Effector CD8-positive, alpha-beta T cell (primary cell): ENCODE results near the gene HILPDA.

Experiments used
- DNase-seq: peaks from one replicate; lab custom pipeline; 2025; lab: John Stamatoyannopoulos, UW
- total RNA-seq, 4 experiments: gene quantifications; one replicate each; lab custom pipeline; 2026; lab: John Stamatoyannopoulos, UW

The HILPDA gene
- total RNA-seq: 2.0 to 5.1 (median 2.5) reads per million in 4 experiments

- peak; percentile 89 for DNase-seq
Observed at GRCh38 chr7:128455543-128456254, at the start of gene HILPDA. TSS of gene HILPDA (plus strand) at chr7:128455878. CDS start at chr7:128457269, 1,391 bp downstream.

- DNase-seq: no peak
Observed at GRCh38 chr7:128406314-128407232, 49.1 kb upstream of the HILPDA start.

- DNase-seq: no peak
Observed at GRCh38 chr7:128407233-128407589, 48.5 kb upstream of the HILPDA start.

- DNase-seq: no peak
Observed at GRCh38 chr7:128407751-128408708, 47.6 kb upstream of the HILPDA start.

GRCh38 chr7:128408709-128409595, 46.7 kb upstream of the HILPDA start:
- no peak for DNase-seq

- DNase-seq: peak; percentile 84
Observed at GRCh38 chr7:128409596-128410450, 45.9 kb upstream of the HILPDA start, which contains the start of gene IMPDH1. TSS of gene IMPDH1 (minus strand) at chr7:128409982. CDS start at chr7:128409901, 81 bp downstream.

GRCh38 chr7:128410451-128410753, 45.3 kb upstream of the HILPDA start:
- DNase-seq: no peak

GRCh38 chr7:128415217-128415785, 40.4 kb upstream of the HILPDA start:
- DNase-seq: no peak

GRCh38 chr7:128417071-128417470, 38.6 kb upstream of the HILPDA start:
- no peak for DNase-seq

GRCh38 chr7:128419257-128419656, 36.4 kb upstream of the HILPDA start:
- DNase-seq: no peak

- no peak for DNase-seq
Observed at GRCh38 chr7:128420773-128421172, 34.9 kb upstream of the HILPDA start.

- DNase-seq: no peak
Observed at GRCh38 chr7:128421384-128421783, 34.3 kb upstream of the HILPDA start.

- DNase-seq: no peak
Observed at GRCh38 chr7:128422037-128422436, 33.6 kb upstream of the HILPDA start.

GRCh38 chr7:128422842-128423241, 32.8 kb upstream of the HILPDA start:
- DNase-seq: no peak

- DNase-seq: no peak
Observed at GRCh38 chr7:128424686-128425275, 30.9 kb upstream of the HILPDA start.

GRCh38 chr7:128425850-128426249, 29.8 kb upstream of the HILPDA start:
- DNase-seq: peak; percentile 65

GRCh38 chr7:128427289-128427891, 28.3 kb upstream of the HILPDA start:
- no peak for DNase-seq

GRCh38 chr7:128430207-128430606, 25.5 kb upstream of the HILPDA start:
- no peak for DNase-seq

GRCh38 chr7:128431221-128431620, 24.5 kb upstream of the HILPDA start:
- no peak for DNase-seq
